Stimulated activated CD8-positive, alpha-beta memory T cell treated with anti-CD3 and anti-CD28 coated beads, Interleukin-15, amount 100 ng/mL, for 24 hours (primary cell): ENCODE measurements around the gene CHRNA10.

Source experiments
- DNase-seq: peaks from one replicate; pipeline ENCODE4 v3.0.0-alpha.2; 2020; ENCODE audit warnings: low read depth

The CHRNA10 gene

DNA sequence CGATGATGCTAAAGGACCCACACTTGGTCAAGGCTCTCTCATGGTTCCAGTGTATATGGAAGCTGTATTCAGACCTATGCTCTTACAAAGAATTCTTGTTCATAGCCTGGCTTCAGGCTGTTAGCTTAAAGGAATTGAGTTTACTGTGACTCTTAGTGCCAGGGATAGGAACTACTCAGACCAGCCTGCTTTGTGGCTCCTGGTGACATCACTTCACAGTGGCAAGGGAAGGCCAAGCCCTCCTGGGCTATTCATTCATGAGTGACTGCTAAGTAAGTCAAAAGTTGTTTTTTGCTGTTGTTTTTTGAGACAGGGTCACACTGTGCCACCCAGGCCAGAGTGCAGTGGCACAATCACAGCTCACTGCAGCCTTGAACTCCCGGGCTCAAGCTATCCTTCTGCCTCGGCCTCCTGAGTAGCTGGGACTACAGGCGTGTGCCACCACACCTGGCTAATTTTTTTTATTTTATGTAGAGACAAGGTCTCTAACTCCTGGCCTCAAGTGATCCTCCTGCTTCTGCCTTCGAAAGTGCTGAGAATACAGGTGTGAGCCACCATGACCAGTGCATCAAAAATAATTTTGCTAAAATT, 39.0 kb downstream of the CHRNA10 start:
- DNase-seq = no peak

DNA sequence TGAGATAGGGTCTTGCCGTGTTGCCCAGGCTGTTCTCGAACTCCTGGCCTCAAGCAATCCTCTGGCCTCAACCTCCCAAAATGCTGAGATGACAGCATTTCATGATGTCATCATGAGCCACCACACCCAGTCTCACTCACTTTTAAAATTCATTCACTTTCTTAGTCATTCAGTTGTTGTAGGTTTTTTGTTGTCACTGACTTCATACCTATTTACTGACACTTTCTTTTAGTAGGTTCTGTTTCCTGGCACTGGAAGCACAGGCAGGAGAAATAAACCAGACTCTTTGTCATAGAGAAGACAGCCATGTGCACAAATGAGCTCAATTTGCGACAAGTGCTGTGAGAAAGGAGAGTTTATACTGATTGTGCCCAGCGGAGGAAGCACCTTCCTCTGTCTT, 39.9 kb downstream of the CHRNA10 start:
- no peak for DNase-seq

DNA sequence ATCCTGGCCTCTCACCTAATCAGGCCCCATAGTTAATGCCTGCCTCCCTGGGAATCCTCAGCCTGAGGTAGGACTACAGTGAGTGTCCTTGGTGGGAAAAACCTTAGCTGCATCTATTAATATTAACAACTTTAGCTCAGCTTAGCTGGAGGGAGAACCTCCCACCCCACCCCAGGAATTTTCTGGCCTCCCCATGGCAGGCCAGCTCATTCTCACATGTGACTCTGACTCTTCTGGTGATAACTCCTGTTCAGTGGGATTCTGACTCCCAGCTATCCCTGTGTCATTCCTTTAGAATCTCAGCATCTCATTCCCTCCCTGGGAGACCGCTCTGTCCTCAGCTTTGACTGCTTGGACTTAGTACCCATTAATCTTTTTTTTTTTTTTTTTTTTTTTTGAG, 43.9 kb downstream of the CHRNA10 start:
- no peak for DNase-seq

DNA sequence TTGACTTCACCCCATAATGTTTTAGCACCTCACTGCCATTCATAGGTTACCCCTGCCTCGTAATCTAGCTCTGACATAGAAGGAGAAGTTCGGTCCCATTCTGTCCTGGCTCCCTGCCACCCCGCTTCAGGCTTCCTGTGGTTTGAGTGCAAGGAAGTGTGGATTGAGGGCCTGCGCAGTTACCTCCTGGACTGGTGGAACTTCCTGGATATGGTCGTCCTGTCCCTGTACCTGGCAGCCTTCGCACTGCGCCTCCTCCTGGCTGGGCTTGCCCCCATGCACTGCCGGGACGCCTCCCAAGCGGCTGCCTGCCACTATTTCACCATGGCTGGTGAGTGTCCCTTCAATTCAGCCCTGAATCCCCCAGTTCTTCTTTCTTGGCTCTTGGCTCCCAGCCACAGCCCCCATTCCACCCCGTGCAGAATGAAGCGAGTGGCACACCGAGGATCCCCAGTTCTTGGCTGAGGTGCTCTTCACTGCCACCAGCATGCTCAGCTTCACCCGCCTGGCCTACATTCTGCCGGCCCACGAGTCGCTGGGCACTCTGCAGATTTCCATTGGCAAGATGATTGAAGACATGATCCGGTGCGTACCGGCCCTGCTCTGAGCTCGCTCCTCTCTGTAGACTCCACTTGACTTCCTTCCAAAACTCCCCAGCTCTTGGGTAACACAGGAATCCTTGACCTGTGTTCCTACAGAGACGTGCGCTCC, 44.8 kb downstream of the CHRNA10 start:
- no peak for DNase-seq

DNA sequence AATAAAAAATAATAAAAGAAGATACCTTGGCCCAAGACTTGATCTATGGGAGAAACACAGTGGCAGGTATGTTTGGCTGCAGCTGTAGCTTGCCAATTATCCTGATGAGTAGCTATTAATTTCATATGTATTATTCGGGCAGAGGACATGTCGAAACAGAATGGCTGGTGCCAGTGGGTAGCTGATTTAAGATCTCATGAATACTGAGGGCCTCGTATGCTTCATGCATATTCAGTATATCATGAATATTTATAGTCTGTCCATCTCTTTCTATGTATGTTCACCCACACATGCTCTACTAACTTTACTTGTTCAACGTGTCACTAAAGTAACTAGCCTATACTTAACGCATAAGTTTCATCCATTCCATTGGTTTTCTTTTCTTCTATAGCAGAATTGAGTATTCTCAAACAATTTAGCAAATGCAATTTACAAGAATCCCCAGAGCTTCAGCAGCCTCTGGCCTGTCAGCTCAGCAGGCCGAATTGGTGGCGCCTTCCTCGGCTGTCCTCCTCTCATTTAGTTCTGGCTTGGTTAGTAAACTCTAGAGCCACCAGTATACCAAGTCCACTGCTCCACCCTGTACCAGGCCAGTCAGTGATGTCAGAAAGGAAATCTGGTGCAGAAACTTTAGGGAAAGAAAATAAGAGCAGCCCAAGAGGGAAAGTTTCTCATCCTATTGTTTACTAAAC, 47.3 kb downstream of the CHRNA10 start:
- DNase-seq = no peak

DNA sequence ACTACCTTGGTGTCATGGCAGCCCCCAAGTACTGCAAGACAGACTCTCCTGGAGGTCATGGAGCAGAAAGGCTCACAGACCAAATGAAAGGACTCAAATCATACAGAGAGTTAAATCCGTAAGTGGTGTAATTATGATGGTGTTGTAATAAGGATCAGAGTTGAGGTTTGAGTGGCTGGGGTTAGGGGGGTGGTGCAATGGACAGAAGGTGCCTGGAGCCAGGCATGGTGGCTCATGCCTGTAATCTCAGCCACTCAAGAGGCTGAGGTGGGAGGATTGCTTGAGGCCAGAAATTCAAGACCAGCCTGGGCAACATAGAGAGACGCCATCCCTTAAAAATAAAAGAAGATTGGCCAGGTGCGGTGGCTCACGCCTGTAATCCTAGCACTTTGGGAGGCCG, 48.1 kb downstream of the CHRNA10 start:
- DNase-seq = no peak

DNA sequence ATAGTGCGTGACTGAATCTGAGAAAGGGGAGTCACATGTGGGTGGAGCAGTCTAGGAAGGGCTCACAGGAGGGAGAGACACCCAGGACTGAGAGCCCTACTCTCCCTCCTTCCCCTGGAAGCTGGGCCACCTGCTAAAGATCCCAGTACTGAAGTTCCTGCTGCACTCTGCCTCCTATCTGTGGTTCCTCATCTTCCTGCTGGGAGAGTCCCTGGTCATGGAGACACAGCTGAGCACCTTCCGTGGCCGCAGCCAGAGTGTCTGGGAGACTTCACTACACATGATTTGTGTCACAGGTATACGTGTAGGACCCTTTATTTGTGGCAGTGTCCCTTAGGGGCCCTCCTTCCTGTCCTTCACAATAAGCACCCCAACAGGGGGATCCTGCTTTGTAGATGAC, 48.7 kb downstream of the CHRNA10 start:
- no peak for DNase-seq

DNA sequence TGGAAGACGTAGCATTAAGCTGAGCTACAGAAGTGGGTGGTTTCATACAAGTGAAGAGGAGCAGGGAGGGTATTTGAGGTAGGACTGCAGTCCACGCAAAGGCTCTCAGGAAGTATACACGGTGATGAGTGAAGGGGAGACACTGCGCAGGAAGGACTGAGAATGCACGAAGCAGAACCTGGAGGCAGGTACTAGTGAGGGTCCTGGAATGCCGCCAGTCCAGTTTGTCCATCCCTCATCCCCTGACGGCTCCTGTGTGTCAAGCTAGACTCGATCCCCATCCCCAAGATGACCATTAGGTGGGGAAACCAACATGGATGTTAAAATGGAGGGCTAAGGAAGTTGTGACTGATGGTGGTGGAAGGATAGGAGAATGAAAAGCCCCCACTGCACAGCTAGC, 53.2 kb downstream of the CHRNA10 start:
- no peak for DNase-seq

DNA sequence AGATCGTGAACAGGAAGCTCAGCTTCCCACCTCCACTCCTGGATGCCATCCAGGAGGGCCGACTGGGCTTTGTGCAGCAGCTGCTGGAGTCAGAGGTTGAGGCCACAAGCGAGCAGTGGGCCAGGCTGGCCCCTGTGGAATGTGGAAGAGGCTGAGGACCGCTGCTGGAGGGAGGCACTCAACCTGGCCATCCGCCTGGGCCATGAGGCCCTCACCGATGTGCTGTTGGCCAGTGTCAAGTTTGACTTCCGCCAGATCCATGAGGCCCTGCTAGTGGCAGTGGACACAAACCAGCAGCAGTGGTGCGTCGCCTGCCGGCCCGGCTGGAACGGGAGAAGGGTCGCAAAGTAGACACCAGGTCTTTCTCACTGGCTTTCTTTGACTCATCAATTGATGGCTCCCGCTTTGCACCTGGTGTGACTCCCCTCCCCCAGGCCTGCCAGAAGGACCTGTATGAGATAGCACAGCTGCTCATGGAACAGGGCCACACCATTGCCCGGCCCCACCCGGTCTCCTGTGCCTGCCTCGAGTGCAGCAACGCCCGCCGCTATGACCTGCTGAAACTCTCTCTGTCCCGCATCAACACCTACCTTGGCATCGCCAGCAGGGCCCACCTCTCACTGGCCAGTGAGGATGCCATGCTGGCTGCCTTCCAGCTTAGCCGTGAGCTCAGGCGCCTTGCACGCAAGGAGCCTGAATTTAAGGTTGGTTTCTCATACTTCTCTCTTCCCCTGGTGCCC, 54.3 kb downstream of the CHRNA10 start:
- no peak for DNase-seq

DNA sequence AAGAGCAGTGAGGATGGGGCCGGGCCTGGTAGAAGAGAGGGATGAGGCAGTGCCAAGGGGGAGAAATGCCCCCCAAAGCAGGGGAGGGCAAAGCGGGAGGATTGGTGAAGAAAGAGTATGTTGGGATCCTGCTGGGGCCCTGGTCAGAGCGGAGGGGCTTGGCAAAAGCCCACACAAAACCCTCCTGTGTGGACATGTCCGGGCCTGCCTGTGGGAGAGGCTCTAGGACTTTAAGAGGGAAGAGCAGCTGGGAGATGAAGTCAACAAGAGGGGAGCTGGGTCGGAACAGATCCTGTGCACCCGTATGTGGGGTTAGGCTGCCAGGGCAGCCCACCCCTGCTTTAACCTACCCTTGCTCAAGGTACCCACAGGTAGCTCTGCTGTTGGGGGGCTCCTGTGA, 55.2 kb downstream of the CHRNA10 start:
- no peak for DNase-seq
